ENCODE data around the gene FRG2B. TPM values are rescaled to one million over a fixed set of nuclear protein-coding genes. Genes with fewer than 3 reads are reported as not detected.
"Not testable (repeated sequence)": the region's sequence is repeated elsewhere in the genome, so short reads cannot be mapped to it uniquely, and the experiment has no call there.

FRG2B gene
- not detected for total RNA-seq
- polyA plus RNA-seq (ENCODE audit: insufficient read depth, low read depth, low replicate concordance), result 0.97 TPM
- long read RNA-seq, donor 1, result 0 reads
- long read RNA-seq, donor 2, result 0 reads
- long read RNA-seq, donor 3, result 0 reads
- long read RNA-seq, donor 4, result 0 reads
- long read RNA-seq, donor 5, result 0 reads
- long read RNA-seq, donor 6, result 0 reads
- long read RNA-seq, donor 7, result 0 reads
- long read RNA-seq, donor 8, result 0 reads
- long read RNA-seq, donor 9, result 0 reads
- long read RNA-seq, donor 10, result 0 reads

DNA sequence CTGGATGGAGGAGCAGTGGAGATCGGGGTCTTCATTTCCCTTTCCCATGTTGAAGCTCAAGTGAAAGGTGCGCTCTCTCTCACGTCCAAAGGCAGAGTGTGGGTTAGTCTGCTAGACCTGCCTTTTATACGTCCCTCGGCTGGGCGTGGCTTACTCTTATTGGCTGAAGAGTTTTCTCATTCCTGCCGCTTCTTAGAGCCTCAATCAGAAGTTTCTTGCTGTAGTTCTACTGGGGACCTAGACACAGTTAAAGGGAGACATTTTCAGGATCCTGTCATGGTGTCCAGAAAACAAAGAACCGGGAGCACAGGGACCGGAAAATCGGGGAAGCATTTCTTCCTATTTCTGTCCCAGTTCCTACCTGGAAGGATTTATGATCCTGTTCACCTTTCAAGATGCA, at the start of gene FRG2B:
Gene FRG2B, minus strand, starts transcription at position 101 of the 400 bp plus-strand sequence. Its CDS starts 53 bp downstream, at position 48.
- DNase-seq; H3K4me3 ChIP-seq (ENCODE audit: low read length in 3 of 3); H3K27me3 ChIP-seq (ENCODE audit: control insufficient read depth, insufficient read depth, low read length); H3K9ac ChIP-seq (ENCODE audit: low read length in 3 of 3); H3K9me3 ChIP-seq (ENCODE audit: control insufficient read depth in 2 of 3, insufficient read depth in 1 of 3, low read length in 3 of 3); H3K27ac ChIP-seq (ENCODE audit: low read depth in 2 of 2, low read length in 2 of 2); FAIRE-seq; H3K4me1 ChIP-seq (ENCODE audit: control insufficient read depth in 2 of 3, insufficient read depth in 2 of 3, low read depth in 1 of 3, low read length in 3 of 3); H3K36me3 ChIP-seq (ENCODE audit: control insufficient read depth in 2 of 3, insufficient read depth in 3 of 3, low read length in 3 of 3); intact Hi-C loops (cut with DNase I): not testable (repeated sequence)

- H3K27ac ChIP-seq (ENCODE audit: low read depth in 2 of 2, low read length in 2 of 2); FAIRE-seq; H3K36me3 ChIP-seq (ENCODE audit: control insufficient read depth in 2 of 3, insufficient read depth in 3 of 3, low read length in 3 of 3); H3K4me1 ChIP-seq (ENCODE audit: control insufficient read depth in 2 of 3, insufficient read depth in 2 of 3, low read depth in 1 of 3, low read length in 3 of 3); H3K9me3 ChIP-seq (ENCODE audit: control insufficient read depth in 2 of 3, insufficient read depth in 1 of 3, low read length in 3 of 3); H3K27me3 ChIP-seq (ENCODE audit: control insufficient read depth, insufficient read depth, low read length); DNase-seq; H3K4me3 ChIP-seq (ENCODE audit: low read length in 3 of 3); H3K9ac ChIP-seq (ENCODE audit: low read length in 3 of 3); intact Hi-C loops (cut with DNase I): not testable (repeated sequence)
Measured at GRCh38 chr10:133667446-133667845, 40.9 kb upstream of the FRG2B start.

GRCh38 chr10:133663544-133664160, 37.1 kb upstream of the FRG2B start:
- H3K27me3 ChIP-seq (ENCODE audit: control insufficient read depth, insufficient read depth, low read length); H3K36me3 ChIP-seq (ENCODE audit: control insufficient read depth in 2 of 3, insufficient read depth in 3 of 3, low read length in 3 of 3); FAIRE-seq; H3K9ac ChIP-seq (ENCODE audit: low read length in 3 of 3); intact Hi-C loops (cut with DNase I); H3K4me3 ChIP-seq (ENCODE audit: low read length in 3 of 3); H3K27ac ChIP-seq (ENCODE audit: low read depth in 2 of 2, low read length in 2 of 2); H3K9me3 ChIP-seq (ENCODE audit: control insufficient read depth in 2 of 3, insufficient read depth in 1 of 3, low read length in 3 of 3); H3K4me1 ChIP-seq (ENCODE audit: control insufficient read depth in 2 of 3, insufficient read depth in 2 of 3, low read depth in 1 of 3, low read length in 3 of 3): not testable (repeated sequence)
- DNase-seq, result peak in 1 of 5 donors; percentile 9

GRCh38 chr10:133661122-133661521, 34.5 kb upstream of the FRG2B start:
- H3K36me3 ChIP-seq (ENCODE audit: control insufficient read depth in 2 of 3, insufficient read depth in 3 of 3, low read length in 3 of 3); H3K9me3 ChIP-seq (ENCODE audit: control insufficient read depth in 2 of 3, insufficient read depth in 1 of 3, low read length in 3 of 3); H3K27me3 ChIP-seq (ENCODE audit: control insufficient read depth, insufficient read depth, low read length); H3K27ac ChIP-seq (ENCODE audit: low read depth in 2 of 2, low read length in 2 of 2); H3K9ac ChIP-seq (ENCODE audit: low read length in 3 of 3); DNase-seq; FAIRE-seq; intact Hi-C loops (cut with DNase I); H3K4me1 ChIP-seq (ENCODE audit: control insufficient read depth in 2 of 3, insufficient read depth in 2 of 3, low read depth in 1 of 3, low read length in 3 of 3); H3K4me3 ChIP-seq (ENCODE audit: low read length in 3 of 3): not testable (repeated sequence)

DNA sequence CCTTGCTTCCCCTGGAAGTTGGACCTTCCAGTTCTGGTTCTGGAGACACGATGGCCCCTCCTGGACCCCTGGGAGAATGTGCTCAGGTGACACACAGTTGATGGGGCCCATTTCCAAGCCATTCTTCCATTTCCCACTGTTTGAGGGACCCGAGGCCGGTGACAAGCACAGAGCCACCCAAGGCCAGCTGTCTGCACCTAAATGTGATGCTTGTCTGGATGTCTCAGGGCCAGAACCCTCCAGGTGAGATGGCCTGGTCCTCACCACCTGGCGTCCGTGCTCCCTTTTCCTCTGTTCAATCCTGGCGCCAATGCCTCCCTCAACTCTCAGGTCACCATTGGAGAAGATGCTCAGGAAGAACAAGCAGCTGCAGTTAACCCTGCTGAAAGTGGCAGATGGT, 33.9 kb upstream of the FRG2B start:
- intact Hi-C loops (cut with DNase I); H3K9ac ChIP-seq (ENCODE audit: low read length in 3 of 3); H3K9me3 ChIP-seq (ENCODE audit: control insufficient read depth in 2 of 3, insufficient read depth in 1 of 3, low read length in 3 of 3); H3K27me3 ChIP-seq (ENCODE audit: control insufficient read depth, insufficient read depth, low read length); H3K27ac ChIP-seq (ENCODE audit: low read depth in 2 of 2, low read length in 2 of 2); FAIRE-seq; H3K4me3 ChIP-seq (ENCODE audit: low read length in 3 of 3); DNase-seq; H3K4me1 ChIP-seq (ENCODE audit: control insufficient read depth in 2 of 3, insufficient read depth in 2 of 3, low read depth in 1 of 3, low read length in 3 of 3); H3K36me3 ChIP-seq (ENCODE audit: control insufficient read depth in 2 of 3, insufficient read depth in 3 of 3, low read length in 3 of 3): not testable (repeated sequence)

- not testable (repeated sequence) for H3K36me3 ChIP-seq (ENCODE audit: control insufficient read depth in 2 of 3, insufficient read depth in 3 of 3, low read length in 3 of 3)
Measured at GRCh38 chr10:133657276-133657675, 30.7 kb upstream of the FRG2B start.

GRCh38 chr10:133648872-133649455, 22.4 kb upstream of the FRG2B start:
- H3K27me3 ChIP-seq (ENCODE audit: control insufficient read depth, insufficient read depth, low read length); H3K36me3 ChIP-seq (ENCODE audit: control insufficient read depth in 2 of 3, insufficient read depth in 3 of 3, low read length in 3 of 3); H3K4me1 ChIP-seq (ENCODE audit: control insufficient read depth in 2 of 3, insufficient read depth in 2 of 3, low read depth in 1 of 3, low read length in 3 of 3); FAIRE-seq; H3K9ac ChIP-seq (ENCODE audit: low read length in 3 of 3); H3K9me3 ChIP-seq (ENCODE audit: control insufficient read depth in 2 of 3, insufficient read depth in 1 of 3, low read length in 3 of 3); H3K27ac ChIP-seq (ENCODE audit: low read depth in 2 of 2, low read length in 2 of 2); H3K4me3 ChIP-seq (ENCODE audit: low read length in 3 of 3); intact Hi-C loops (cut with DNase I): not testable (repeated sequence)
- peak in 1 of 5 donors; percentile 71 for DNase-seq

More at GRCh38 chr10:133657276-133657675, 30.7 kb upstream of the FRG2B start:
- DNase-seq; H3K27me3 ChIP-seq (ENCODE audit: control insufficient read depth, insufficient read depth, low read length); H3K4me3 ChIP-seq (ENCODE audit: low read length in 3 of 3); intact Hi-C loops (cut with DNase I); H3K4me1 ChIP-seq (ENCODE audit: control insufficient read depth in 2 of 3, insufficient read depth in 2 of 3, low read depth in 1 of 3, low read length in 3 of 3); H3K9me3 ChIP-seq (ENCODE audit: control insufficient read depth in 2 of 3, insufficient read depth in 1 of 3, low read length in 3 of 3); H3K27ac ChIP-seq (ENCODE audit: low read depth in 2 of 2, low read length in 2 of 2); H3K9ac ChIP-seq (ENCODE audit: low read length in 3 of 3); FAIRE-seq: not testable (repeated sequence)

GRCh38 chr10:133647075-133647748, 20.6 kb upstream of the FRG2B start:
- not testable (repeated sequence) for H3K4me3 ChIP-seq (ENCODE audit: low read length in 3 of 3); FAIRE-seq

More at GRCh38 chr10:133647075-133647748, 20.6 kb upstream of the FRG2B start:
- H3K27ac ChIP-seq (ENCODE audit: low read depth in 2 of 2, low read length in 2 of 2); H3K4me1 ChIP-seq (ENCODE audit: control insufficient read depth in 2 of 3, insufficient read depth in 2 of 3, low read depth in 1 of 3, low read length in 3 of 3); DNase-seq; H3K36me3 ChIP-seq (ENCODE audit: control insufficient read depth in 2 of 3, insufficient read depth in 3 of 3, low read length in 3 of 3); H3K9ac ChIP-seq (ENCODE audit: low read length in 3 of 3); intact Hi-C loops (cut with DNase I); H3K9me3 ChIP-seq (ENCODE audit: control insufficient read depth in 2 of 3, insufficient read depth in 1 of 3, low read length in 3 of 3); H3K27me3 ChIP-seq (ENCODE audit: control insufficient read depth, insufficient read depth, low read length): not testable (repeated sequence)

Data from kidney (tissue), 19 donors.